Stimulated activated CD8-positive, alpha-beta memory T cell treated with anti-CD3 and anti-CD28 coated beads, Interleukin-12 subunit alpha, Interleukin-12 subunit beta, amount 100 ng/mL, for 1 hour (primary cell): ENCODE measurements around the gene SCART1.
"Not testable (repeated sequence)": the region's sequence is repeated elsewhere in the genome, so short reads cannot be mapped to it uniquely, and the experiment has no call there.

Experiments used
- DNase-seq: peaks from one replicate; pipeline ENCODE4 v3.0.0-alpha.2; 2020; ENCODE audit warnings: low read depth

SCART1 gene

DNA sequence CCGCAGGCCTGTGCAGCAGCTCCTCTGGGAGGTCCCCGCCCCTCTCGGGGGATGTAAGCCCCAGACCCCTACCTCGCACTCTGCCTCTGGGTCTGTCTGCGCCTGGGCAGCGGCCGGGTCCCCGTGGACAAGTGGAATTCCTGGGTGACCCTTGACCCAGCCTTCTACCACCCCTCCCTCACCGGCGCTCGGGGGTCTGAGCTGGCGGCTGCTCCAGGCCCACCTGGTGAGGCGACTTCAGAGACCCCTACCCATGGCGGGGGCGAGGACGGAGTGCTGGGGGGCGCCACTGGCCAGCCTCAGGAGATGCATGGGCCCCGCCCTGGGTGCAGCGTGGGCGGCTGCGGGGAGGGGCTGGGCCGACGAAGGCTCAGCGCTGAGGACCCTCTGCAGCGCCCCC lies 21.0 kb upstream of the SCART1 start:
- DNase-seq, result not testable (repeated sequence)

DNA sequence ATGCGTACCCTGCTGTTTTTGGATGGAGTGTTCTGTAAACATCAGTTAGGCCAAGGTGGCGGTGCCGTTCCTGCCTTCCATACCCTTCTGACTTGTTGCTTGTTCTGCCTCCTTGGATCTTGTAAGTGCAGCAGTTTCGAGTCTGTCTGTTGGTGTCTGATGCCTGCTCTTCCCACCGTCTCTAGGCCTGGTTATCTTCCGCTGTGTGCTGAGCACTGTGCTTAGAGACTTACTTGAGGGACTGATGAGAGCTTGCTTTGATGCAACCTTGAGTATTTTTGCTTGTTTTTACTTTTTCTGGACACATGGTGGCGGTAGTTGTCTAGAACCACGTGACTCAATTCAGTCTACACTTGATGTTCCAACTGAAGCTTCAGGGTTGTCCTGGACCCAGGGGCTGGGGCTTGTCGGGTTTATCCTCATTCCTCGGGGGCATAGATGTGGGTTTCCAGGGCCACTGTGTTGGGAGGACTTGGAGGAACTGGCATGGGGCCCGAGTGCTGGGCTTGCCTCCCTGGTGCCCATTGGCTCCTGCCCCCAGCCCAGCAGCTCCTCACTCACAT lies 15.0 kb upstream of the SCART1 start:
- no peak for DNase-seq

DNA sequence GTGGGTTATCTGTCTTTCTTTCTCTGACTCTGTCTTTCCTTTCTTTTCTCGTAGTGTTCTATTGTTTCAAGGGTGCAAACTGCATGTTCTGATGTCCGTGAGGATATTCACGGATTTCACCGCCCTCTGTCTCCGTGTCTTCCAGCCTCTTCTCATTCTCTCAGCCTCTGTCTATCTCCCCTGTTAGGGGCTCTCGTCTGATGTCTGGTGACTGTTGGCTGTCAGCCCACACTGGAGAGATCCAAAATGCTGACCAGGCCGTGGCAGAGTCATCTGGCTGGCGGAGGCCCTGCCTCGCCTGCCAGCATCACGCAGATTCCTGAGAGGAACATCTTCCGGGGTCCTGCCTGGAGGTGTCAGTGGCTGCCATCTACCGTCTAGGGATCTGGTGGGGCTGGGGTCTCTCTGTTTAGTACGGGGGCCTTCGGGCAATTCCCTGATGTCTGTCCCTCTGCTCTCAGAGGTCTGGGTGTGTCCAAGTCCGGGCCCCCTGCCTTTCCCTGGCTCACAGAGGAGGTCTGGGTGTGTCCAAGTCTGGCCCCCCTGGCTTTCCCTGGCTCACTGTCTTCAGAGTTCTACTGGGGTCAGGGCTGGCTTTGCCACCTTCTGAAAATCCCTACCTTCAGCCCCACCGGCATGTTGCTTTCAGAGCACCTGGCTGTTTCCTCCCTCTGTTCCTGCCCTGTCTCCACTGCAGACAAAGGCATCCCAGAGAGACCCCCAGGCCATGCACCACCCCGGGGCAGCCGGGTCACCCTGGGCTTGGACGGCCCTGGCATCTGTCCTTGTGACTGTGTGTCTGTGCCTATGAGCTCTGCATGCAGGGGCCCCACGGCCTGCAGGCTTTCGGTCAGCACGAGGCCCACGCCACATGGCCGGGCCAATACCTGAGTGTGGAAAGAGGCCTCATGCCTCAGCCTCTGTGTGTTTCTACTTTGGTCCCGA lies 14.0 kb upstream of the SCART1 start:
- no peak for DNase-seq

DNA sequence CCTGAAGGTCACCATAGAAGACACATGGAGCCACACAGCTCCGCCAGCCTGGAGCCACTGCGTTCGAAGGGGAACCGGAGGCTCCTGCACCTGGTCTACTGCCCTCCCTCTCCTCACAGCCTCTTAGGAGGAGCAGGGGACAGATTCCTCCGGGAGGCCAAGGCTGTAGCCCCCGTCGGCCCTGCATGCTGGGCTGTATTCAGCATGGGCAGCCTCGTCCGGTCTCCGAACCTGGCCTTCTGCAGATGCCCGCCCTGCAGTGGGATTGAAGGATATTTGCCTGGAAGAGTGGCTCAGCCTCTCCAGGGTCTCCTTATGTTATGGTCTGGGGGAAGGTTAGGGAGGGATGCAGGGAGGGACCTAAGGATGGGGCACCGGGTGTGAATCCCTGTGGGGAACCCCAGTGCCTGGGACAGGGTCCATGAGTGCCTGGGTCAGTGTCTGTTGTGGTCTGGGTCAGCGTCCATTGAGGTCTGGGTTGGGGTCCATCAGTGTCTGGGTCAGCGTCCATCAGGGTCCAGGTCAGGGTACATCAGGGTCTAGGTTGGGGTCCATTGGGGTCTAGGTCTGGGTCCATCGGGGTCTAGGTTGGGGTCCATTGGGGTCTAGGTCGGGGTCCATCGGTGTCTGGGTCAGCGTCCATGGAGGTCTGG lies 13.0 kb upstream of the SCART1 start:
- no peak for DNase-seq

DNA sequence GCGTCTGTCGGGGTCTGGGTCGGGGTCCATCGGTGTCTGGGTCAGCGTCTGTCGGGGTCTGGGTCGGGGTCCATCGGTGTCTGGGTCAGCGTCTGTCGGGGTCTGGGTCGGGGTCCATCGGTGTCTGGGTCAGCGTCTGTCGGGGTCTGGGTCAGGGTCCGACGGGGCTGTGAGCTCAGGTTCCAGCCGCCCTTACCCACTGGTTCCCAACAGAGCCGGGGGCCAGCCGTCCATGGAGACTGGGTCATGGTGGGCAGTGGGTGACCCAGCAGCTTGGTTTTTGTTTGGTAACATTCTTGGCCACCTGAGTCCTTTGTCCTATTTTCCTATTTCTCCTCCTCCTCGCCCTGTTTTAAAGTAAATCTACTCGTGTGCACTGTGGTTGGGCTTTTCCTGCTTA lies 12.4 kb upstream of the SCART1 start:
- DNase-seq, result not testable (repeated sequence)

DNA sequence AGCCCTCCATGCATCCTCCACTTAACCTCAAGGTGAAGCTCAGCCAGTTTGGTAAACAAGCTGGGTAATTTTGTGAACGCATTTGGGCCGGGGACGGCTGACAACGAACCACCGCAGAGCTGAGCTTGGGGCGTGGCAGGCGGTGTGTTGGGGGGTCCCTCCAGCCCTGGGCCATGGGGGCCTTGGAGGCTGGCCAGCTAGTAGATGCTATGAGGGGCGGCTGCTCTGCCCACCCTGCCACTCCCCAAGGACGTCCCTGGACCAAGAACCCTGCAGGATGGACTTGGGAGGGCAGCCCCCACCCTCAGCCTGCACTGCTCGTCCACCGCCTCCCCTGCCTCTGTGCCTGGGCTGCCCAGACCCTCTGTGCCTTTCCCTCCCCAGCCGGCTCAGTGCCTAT lies 12.0 kb upstream of the SCART1 start:
- DNase-seq, result no peak

DNA sequence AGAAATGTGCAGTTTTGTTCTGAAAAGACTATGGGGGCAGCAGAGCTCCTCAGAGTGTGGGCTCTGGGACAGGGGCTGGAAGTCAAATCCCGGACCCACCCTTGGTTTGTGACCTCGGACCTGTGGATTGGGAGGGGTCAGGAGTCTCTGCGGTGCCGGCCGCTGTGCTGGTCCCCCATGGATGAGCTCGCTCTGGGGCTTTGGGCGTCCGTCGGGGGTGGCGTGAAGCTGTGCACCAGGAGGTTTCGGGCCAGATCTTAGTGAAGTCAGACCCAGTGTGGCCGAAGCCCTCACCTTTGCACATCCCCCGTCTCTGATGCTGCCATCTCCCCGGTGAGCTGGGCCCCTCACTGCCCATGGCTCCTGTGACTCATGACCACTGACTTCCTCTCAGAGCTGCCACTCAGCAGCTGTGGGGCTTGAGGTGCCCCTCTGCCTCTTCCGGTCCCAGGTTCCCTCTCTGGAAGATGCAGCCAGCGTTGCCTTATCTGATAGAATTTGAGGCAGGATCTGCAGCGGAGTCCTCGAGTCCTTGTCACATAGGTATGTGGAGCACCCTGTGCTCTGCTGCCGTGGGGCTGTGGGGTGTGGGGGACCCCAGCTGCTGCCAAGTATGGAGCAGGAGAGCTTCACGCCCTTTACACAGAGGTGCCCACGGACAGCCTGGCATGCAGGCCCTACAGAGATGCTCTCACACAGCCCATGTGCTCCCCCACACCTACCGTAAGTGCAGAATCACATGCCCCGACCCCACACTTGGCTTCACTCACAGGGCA lies 11.4 kb upstream of the SCART1 start:
- DNase-seq, result no peak

DNA sequence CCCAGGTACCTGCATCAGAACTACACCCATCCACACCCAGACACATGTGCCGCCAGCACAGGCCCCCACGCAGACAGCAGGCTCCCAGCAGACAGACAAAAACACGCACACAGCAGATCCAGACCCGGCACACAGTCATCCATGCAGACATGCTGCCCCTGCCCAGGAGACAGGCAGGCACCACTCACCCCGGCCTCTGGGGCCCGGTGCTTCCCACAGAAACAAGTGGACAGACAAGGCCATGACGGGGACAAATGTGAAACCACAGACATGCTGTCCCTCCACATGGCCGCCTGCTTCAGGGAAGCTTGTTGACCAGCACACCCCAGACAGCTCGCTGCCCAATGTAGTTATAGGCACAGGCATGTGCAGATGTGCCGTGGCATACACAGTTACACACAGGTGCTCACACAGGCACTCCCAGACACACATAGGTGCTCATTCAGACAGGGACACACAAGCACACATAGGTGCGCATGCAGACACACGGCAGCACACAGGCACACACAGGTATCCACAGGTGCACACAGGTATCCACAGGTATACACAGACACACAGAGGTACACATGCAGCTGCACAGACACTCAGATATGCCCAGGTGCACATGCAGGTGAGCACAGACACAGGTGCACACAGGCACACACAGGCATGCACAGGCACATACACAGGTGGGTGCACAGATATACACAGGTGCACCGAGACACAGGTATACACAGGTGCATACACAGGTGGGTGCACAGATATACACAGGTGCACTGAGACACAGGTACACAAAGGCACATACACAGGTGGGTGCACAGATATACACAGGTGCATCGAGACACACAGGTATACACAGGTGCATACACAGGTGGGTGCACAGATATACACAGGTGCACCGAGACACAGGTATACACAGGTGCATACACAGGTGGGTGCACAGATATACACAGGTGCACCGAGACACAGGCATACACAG lies 10.5 kb upstream of the SCART1 start:
- no peak for DNase-seq

DNA sequence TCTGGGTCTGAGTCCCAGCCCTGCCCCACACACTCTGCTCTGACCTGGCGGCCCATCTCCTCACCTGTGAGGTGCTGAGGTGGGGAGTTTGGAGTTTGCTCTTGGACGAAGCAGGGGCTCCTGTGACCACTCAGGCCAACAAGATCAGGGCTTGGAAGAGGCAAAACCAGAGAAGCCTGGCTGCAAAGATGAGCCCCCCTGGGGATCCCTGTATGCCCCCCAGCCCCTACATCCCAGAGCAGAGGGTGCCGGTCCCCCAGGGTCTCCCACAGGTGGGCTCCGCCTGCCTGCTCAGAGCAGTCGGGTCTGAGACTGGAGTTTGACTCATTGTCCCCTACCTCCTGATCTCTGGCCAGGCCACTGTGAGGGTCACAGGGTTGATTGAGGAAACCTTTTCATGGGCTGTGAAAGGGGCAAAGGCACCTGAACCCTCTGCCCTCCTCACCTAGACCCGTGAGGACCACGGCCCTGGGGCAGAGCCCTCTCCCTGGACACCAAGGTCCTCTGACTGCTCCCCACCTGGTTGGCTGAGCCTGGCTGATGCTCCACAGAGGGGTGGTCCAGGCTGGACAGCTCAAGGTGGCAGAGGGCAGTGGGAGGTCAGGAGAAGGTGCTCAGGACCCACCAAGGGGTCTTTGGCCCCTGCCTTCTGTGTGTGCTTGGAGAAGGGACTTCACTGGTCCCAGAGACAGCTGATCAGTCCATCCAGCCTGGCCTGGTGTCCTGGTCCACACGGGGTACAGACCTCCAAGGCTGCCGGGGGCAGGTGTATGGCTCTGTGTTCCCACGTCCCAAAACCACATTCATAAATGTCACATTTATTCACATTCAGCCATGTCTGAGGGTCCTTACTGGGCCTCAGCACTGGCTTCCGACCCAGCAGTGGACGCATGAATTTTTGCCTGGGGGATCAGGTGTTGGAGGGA lies 9.1 kb upstream of the SCART1 start:
- no peak for DNase-seq

DNA sequence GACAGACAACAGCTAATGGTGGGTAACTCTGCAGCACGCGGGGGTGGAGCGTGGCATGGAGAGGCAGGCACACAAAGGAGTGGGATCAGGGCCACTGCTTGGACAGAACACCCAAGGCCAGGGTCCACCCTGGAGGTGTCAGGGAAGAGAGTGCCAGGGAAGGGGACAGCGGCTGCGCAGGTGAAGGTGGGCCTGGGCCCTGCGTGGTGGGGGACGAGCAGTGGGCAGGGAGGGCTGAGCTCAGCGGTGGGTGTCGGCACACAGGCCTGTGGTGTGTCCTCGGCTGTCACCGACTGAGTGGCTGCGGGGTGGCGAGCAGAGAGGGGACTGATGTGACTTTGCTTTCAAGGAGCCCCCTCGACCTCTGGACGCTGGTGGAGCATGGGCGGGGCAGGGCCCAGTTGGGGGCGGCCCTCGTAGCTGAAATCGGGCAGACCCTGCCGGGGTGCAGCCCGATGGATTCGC lies 8.4 kb upstream of the SCART1 start:
- no peak for DNase-seq

DNA sequence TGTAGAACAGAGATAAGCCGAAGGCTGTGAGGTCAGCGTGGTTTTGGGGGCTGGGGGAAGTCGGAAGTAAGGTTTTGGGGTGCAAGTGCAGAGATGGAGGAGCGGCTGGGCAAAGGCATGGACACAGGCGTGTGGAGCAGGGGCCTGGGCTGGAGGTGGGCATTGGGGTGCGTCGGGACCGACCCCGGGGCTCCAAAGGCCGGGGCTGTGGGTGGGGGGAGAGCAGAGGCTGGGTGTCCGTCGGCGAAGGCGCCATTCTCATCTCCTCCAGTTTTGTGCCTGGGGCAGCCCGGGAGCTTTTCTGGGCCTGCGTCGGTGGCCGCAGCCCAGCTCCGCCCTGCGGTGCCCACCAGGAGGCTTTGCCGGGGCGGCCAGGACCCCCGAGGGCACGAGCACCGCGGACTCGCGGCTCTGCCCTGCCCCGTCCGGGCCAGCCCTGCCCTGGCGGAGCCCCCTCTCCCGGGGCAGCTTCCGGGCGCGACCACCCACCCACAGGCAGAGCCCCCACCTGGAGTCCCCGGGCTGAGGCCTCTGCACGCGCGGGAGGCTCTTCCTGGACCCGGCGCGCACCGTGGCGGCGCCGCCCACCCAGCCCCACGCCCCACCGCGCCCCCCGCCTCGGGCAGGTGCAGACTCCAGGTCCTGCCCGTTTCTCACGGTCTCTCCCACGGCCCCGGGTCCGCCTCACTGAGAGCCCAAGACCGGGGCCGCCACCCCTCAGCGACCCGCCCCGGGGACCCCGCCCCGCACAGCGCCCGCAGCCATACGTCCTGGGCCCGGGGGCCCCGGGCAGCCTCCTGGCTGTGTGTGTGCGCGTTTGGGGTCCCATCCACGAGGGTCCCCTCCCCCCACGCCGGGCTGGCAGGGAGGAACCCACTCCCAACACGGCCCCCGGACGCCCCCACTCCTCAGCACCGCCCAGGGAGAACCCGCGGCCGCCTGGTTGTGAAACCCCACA lies 7.7 kb upstream of the SCART1 start:
- no peak for DNase-seq

DNA sequence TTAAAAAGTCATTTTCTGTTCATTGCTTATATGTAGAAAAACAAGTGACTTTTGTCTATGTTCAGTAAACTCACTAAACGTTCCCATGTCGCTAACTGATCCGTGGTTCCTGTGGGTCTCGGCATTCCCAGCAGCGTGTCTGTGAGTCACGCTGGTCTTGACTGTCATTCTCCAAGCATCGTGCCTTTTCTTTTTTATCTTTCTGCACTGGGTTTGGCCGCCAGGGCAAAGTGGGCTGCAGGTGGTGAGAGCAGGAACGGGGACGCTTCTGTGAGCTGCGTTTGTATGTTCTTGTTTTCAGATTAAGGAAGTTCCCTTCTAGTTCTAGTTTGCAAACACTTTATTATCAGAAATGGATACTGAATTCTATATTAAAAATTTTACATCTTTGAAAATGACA lies 6.8 kb upstream of the SCART1 start:
- no peak for DNase-seq

DNA sequence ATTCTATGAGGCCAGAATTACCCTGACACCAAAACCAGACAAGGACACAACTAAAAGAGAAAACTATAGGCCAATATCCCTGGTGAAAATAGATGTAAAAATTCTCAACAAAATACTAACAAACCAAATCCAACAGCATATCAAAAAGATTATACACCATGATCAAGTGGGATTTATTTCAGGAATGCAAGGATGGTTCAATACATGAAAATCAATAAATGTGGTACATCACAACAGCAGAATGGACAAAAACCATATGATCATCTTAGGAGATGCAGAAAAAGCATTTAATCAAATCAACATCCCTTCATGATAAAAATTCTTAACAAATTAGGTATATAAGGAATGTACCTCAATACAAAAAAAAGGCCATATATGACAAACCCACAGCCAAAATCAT lies 5.6 kb upstream of the SCART1 start:
- DNase-seq, result no peak

DNA sequence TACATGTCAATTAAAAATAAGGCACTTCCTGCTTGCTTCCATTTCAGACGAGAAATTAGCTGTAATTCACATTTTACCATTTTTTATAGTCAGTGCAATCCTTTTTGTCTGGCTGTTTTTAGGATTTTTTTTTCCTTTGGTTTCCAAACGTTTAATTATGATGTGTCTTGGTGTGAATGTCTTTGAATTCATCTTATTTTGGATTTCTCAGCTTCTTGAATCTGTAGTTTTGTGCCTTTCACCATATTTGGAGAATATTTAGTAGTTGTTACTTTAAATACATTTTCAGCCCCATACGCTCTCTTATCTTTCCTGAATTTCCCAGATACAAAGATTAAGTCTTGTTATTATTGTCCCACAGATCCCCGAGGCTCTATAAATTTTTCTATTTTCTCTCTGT lies 2.4 kb upstream of the SCART1 start:
- DNase-seq, result no peak

DNA sequence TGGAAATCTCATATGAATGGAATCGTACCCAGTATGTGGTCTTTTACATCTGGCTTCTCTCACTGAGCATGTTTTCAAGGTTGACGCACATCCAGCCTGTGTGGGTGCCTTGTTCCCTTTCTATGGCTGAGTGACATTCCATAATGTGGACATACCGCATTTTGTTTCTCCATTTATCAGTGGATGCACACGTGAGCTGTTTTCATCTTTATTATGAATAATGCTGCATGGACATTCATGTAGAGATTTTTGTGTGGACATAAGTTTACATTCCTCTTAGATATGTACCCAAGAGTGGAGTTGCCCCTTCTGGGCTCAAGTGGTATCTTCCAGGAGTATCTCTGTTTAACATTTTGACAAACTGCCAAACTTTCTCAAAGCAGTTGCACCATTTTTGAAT lies 1.3 kb upstream of the SCART1 start:
- no peak for DNase-seq

DNA sequence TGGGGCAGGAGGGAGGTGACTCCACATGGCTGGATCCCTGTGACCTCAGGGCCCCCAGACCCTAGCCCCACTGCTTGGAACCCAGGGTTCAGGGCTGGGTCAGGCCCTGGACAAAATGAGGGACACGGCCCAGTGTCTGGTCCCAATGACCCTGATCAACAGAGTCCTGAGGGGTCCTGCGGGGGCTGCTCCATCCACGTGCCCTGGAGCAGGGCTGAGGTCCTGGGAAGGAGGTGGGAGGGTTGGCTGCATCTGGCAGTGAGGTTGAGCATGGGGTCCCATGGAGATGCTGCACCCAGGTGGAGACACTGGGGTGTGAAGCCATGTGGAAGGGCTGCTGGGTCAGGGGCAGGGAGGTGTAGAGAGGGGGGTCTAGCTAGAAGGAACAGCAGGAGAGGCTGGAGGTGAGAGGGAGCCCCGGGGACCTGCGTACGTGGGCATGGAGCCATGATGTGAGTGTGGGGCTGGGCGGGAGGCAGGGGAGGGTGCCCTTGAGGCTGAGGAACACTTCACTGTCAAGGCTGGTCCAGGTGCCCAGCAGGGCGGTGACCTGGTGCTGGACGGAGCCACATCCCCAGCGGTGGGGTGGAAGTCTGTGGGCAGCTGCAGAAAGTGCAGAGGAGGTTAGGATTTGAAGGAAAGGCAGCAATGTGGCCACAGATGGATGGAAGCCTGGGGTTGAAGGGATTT lies 604 bp downstream of the SCART1 start:
- DNase-seq, result no peak

DNA sequence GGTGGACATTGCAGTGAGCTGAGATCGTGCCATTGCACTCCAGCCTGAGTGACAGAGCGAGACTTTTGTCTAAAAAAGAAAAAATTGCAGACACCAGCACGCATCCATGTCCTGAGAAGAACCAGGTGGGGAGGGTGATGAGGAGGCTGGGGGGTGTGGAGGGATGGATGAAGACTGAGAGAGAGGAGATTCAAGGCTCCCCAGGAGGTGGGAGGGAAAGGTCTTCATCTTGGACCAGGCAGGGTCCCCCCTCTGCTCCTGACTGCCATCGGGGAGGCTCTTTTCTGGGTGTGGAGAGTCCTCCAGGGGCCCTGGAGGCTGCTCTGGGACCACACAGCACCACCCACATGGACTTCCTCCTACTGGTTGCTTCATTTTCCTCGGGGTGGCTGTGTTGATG lies 1.5 kb downstream of the SCART1 start:
- DNase-seq, result no peak

DNA sequence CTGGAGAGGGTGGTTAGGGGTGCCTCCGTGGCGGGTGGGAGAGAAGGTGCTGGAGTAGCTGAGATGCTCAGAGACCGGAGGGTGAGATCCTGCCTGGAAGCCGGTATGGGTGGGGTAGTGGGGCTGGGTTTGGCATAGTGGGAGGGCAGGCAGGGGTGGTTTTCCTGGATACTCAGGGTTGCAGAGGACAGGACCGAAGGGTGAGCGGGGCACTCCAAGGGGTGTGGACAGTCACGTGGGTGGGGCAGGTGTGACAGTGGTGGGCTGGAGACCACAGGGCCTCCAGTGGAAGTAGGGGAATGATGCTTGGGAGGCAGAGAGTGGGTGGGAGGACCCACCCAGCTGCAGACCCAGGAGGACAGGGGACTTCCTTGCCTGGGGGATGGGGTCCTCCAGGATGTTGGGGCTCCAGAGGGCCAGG lies 1.9 kb downstream of the SCART1 start:
- DNase-seq, result no peak
